ENCODE results near the gene UBE2G1.

- TF ChIP-seq CTCF (IDR thresholded peaks at IDR 0.05) = no peak
- TF ChIP-seq POLR2AphosphoS5 (IDR thresholded peaks at IDR 0.05) = no peak
- TF ChIP-seq POLR2A (IDR thresholded peaks at IDR 0.05) = no peak
Observed at GRCh38 chr17:4393806-4394205, 27.3 kb upstream of the UBE2G1 start.
